ENCODE measurements around the gene MRTFA. TPM values are rescaled to one million over a fixed set of nuclear protein-coding genes. Genes with fewer than 3 reads are reported as not detected.

MRTFA gene
- total and polyA plus RNA-seq, 2 of the 13 experiments (the other 11 are each of a cell fraction or from before 2014, with no cell fraction given), result 2.4 to 8.2 TPM

DNA sequence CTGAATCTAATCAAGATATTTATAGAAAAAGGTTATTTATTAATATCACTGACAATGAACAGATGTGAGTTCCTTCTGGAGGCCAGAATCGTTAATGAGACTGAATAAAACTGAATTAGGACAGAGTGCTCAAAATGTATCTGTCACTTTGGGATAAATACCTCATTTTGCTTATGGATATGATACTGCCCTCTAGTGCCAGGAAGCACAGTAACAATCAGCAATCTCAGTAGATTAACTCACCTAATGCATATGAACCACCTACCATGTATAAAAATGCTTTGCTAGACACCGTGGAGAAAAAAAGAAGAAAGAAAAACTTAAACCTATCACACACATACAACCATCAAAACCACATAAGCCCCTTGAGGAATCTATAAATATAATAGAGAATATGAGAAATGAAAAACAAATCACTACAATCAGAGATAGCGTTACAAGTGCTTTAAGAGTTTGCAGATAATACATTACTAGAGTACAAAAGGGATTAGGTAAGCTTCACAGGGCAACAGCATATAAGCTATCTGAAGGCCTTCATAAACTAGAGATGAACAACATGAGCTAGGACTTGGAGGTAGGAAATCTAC lies 148.8 kb downstream of the MRTFA start (continued):
- TF ChIP-seq, protein P1, sequence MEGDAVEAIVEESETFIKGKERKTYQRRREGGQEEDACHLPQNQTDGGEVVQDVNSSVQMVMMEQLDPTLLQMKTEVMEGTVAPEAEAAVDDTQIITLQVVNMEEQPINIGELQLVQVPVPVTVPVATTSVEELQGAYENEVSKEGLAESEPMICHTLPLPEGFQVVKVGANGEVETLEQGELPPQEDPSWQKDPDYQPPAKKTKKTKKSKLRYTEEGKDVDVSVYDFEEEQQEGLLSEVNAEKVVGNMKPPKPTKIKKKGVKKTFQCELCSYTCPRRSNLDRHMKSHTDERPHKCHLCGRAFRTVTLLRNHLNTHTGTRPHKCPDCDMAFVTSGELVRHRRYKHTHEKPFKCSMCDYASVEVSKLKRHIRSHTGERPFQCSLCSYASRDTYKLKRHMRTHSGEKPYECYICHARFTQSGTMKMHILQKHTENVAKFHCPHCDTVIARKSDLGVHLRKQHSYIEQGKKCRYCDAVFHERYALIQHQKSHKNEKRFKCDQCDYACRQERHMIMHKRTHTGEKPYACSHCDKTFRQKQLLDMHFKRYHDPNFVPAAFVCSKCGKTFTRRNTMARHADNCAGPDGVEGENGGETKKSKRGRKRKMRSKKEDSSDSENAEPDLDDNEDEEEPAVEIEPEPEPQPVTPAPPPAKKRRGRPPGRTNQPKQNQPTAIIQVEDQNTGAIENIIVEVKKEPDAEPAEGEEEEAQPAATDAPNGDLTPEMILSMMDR (CRISPR knock-in tag; IDR thresholded peaks at IDR 0.05), result peak; percentile 67
- no peak for TF ChIP-seq ZNF788 (CRISPR knock-in tag; IDR thresholded peaks at IDR 0.05; ENCODE audit: borderline replicate concordance)
- peak; percentile 48 for TF ChIP-seq STAG1 (CRISPR knock-in tag; IDR thresholded peaks at IDR 0.05)
- 0 out of 2 replicates have a peak, but pooled peaks have one; percentile 12 for TF ChIP-seq RAD21 (CRISPR knock-in tag; IDR thresholded peaks at IDR 0.05)
- TF ChIP-seq ZNF557 (CRISPR knock-in tag; IDR thresholded peaks at IDR 0.05), result no peak
- no peak for TF ChIP-seq ZNF816 (CRISPR knock-in tag; IDR thresholded peaks at IDR 0.05; ENCODE audit: borderline replicate concordance)
- TF ChIP-seq ZNF552 (CRISPR knock-in tag; IDR thresholded peaks at IDR 0.05; ENCODE audit: borderline replicate concordance), result no peak

DNA sequence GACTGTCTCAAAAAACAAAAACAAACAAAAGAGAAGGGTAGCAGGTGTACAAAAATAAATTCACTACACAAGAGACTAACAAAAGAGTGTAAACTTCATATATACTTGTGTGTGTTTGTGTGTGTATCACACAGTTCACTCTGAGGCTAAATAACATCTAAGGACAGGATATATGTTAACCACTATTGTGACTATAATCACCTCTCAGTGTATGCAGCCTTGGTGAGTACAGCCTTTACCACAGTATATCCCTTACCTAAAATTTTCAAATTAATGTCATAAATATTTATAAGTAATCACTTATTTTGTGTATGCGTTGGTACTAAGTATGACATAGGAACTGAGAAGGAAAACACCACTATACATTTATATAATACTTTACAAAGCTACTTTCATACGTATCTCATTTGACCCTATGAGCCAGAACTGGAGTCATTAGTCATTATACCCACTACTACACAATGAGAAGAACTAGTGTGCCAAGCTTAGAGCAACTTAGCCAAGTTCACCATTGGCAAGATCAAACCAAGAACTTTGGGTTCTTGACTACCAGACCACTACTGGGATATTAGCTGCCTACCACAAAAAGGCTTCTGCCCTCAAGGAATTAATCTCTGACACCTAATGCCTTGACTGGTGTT lies 149.4 kb downstream of the MRTFA start:
- Histone ChIP-seq H4K20me1 (ENCODE audit: insufficient read depth, low read length) (no peaks in the 10 kb centered on the region), H3K27ac (ENCODE audit: extremely low read length, insufficient read depth, low read length) (no peak overlapping the region), H3K4me2 (ENCODE audit: low read depth, low read length) (no peak overlapping the region), H2AFZ (ENCODE audit: low read length) (no peak overlapping the region), H3K9ac (ENCODE audit: insufficient read depth, low read depth, low read length) (no peak overlapping the region), H3K4me1 (ENCODE audit: insufficient read depth, low read length) (peaks cover 7% of the 10 kb centered on the region), H3K4me3 (replicated peaks in 1 of 3; ENCODE audit: insufficient read depth in 1 of 3, low read depth in 2 of 3, low read length in 3 of 3) (no peak overlapping the region), H3K27me3 (ENCODE audit: control insufficient read depth in 1 of 2, insufficient read depth in 2 of 2, low read length in 2 of 2) (no peaks in the 10 kb centered on the region), H3K79me2 (ENCODE audit: insufficient read depth, low read length) (no peaks in the 10 kb centered on the region), H3K36me3 (replicated peaks in 1 of 2; ENCODE audit: control insufficient read depth in 1 of 2, insufficient read depth in 2 of 2, low read length in 2 of 2) (no peaks in the 10 kb centered on the region), H3K9me3 (ENCODE audit: low read length) (no peaks in the 10 kb centered on the region)
- ChIA-PET CTCF (ENCODE audit: low intra/inter-chr PET ratio, low total read pairs) (interaction anchor here (1.6 kb wide), 1 partner anchor 50 kb away, joined by 16 read pairs; no protein-coding TSS in a partner anchor), POLR2A (no interaction called here)
- ATAC-seq, result no peak
- FAIRE-seq, result no peak
- in situ Hi-C loops (cut with HindIII; ENCODE audit: extremely low pct_ligation_motif_present, low pct_unique_long_range_greater_than_20kb), result loop anchor here (5.0 kb wide), 1 partner anchor 50 kb away; no protein-coding TSS in a partner anchor
- intact Hi-C loops (cut with micrococcal nuclease; ENCODE audit: unreplicated experiment), result loop anchor here (2.0 kb wide), 1 partner anchor 48 kb away; no protein-coding TSS in a partner anchor
- no peak for DNase-seq (ENCODE audit: low spot score)
- TF ChIP-seq, protein P2, sequence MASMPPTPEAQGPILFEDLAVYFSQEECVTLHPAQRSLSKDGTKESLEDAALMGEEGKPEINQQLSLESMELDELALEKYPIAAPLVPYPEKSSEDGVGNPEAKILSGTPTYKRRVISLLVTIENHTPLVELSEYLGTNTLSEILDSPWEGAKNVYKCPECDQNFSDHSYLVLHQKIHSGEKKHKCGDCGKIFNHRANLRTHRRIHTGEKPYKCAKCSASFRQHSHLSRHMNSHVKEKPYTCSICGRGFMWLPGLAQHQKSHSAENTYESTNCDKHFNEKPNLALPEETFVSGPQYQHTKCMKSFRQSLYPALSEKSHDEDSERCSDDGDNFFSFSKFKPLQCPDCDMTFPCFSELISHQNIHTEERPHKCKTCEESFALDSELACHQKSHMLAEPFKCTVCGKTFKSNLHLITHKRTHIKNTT (CRISPR knock-in tag; IDR thresholded peaks at IDR 0.05), result no peak
- TF ChIP-seq RARG (CRISPR knock-in tag; IDR thresholded peaks at IDR 0.05; ENCODE audit: low read depth) (no peak), CCAR2 (optimal IDR thresholded peaks at IDR 0.05; ENCODE audit: low read depth, low read length) (no peak), ZNF335 (CRISPR knock-in tag; IDR thresholded peaks at IDR 0.05) (0 out of 2 replicates have a peak, but pooled peaks have one; percentile 5)
- TF ChIP-seq, protein P3, sequence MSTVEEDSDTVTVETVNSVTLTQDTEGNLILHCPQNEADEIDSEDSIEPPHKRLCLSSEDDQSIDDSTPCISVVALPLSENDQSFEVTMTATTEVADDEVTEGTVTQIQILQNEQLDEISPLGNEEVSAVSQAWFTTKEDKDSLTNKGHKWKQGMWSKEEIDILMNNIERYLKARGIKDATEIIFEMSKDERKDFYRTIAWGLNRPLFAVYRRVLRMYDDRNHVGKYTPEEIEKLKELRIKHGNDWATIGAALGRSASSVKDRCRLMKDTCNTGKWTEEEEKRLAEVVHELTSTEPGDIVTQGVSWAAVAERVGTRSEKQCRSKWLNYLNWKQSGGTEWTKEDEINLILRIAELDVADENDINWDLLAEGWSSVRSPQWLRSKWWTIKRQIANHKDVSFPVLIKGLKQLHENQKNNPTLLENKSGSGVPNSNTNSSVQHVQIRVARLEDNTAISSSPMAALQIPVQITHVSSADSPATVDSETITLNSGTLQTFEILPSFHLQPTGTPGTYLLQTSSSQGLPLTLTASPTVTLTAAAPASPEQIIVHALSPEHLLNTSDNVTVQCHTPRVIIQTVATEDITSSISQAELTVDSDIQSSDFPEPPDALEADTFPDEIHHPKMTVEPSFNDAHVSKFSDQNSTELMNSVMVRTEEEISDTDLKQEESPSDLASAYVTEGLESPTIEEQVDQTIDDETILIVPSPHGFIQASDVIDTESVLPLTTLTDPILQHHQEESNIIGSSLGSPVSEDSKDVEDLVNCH (CRISPR knock-in tag; IDR thresholded peaks at IDR 0.05), result no peak
- WGBS (ENCODE audit: low lambda C conversion rate), result 98% methylated on average over 2 of the region's 2 CpGs
- no TSS peak for BruUV-seq (replicated peaks)

Measured in HepG2 (cell line).